Mucosa of stomach (tissue), 1 donor: Measurements from ENCODE around the gene DAB2IP.

ENCODE experiments used
- H3K27me3 ChIP-seq: one replicate; pipeline ENCODE4 v1.7.0; 2013; ENCODE audit warnings: mild to moderate bottlenecking, low read length; ENCODE audit not compliant: control insufficient read depth, insufficient read depth
- H3K36me3 ChIP-seq: one replicate; pipeline ENCODE4 v1.7.0; 2013; ENCODE audit warnings: low read length; ENCODE audit not compliant: control insufficient read depth, insufficient read depth
- H3K4me1 ChIP-seq: one replicate; pipeline ENCODE4 v1.7.0; 2013; ENCODE audit warnings: mild to moderate bottlenecking, low read length; ENCODE audit not compliant: control insufficient read depth, insufficient read depth
- H3K4me3 ChIP-seq: one replicate; pipeline ENCODE4 v1.7.0; 2013; ENCODE audit warnings: low read length
- H3K9ac ChIP-seq: one replicate; pipeline ENCODE4 v1.7.0; 2013; ENCODE audit warnings: mild to moderate bottlenecking, low read length, moderate library complexity
- H3K9me3 ChIP-seq: one replicate; pipeline ENCODE4 v1.7.0; 2013; ENCODE audit warnings: mild to moderate bottlenecking, low read length, moderate library complexity; ENCODE audit not compliant: control insufficient read depth
- donor health status: Pancreatic carcinoma.

Gene DAB2IP

GRCh38 chr9:121662359-121662758 lies 10.9 kb downstream of the DAB2IP start:
- peaks cover 13% of the 10 kb centered on the region for H3K4me1 ChIP-seq

GRCh38 chr9:121662891-121663580 lies 11.6 kb downstream of the DAB2IP start:
- no peak overlapping the region for H3K9ac ChIP-seq
- H3K4me1 ChIP-seq = peaks cover 7% of the 10 kb centered on the region
- H3K4me3 ChIP-seq = no peak overlapping the region

More at GRCh38 chr9:121662359-121662758, 10.9 kb downstream of the DAB2IP start:
- Histone ChIP-seq H3K4me3 (no peak overlapping the region), H3K36me3 (no peaks in the 10 kb centered on the region), H3K27me3 (no peaks in the 10 kb centered on the region), H3K9me3 (no peaks in the 10 kb centered on the region), H3K9ac (no peak overlapping the region)

DNA sequence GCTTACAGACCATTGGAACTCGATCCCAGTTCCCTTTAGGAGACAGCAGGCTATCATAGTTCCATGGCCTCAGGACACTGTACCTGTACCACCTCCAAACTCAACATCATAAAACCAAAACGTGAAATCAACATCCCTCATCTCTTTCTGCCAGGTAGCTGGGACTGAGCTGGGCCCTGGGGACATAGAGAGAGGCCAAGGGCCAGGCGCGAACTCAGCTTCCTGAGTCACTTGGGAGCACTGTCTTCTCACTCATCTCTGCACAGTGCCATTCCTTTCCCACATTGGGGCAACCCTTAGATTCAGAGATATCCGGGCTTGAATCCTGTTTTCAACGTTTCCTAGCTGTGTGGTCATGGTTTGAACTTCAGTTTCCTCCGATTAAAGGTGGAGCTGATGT lies 12.2 kb downstream of the DAB2IP start:
- Histone ChIP-seq H3K4me1 (peaks cover 7% of the 10 kb centered on the region), H3K4me3 (no peak overlapping the region), H3K9ac (no peak overlapping the region), H3K36me3 (no peaks in the 10 kb centered on the region), H3K27me3 (no peaks in the 10 kb centered on the region), H3K9me3 (no peaks in the 10 kb centered on the region)

More at GRCh38 chr9:121662891-121663580, 11.6 kb downstream of the DAB2IP start:
- Histone ChIP-seq H3K36me3 (no peaks in the 10 kb centered on the region), H3K27me3 (no peaks in the 10 kb centered on the region), H3K9me3 (no peaks in the 10 kb centered on the region)

GRCh38 chr9:121666294-121666693 lies 14.9 kb downstream of the DAB2IP start:
- H3K27me3 ChIP-seq = no peaks in the 10 kb centered on the region
- peaks cover 7% of the 10 kb centered on the region for H3K4me1 ChIP-seq
- no peaks in the 10 kb centered on the region for H3K9me3 ChIP-seq

DNA sequence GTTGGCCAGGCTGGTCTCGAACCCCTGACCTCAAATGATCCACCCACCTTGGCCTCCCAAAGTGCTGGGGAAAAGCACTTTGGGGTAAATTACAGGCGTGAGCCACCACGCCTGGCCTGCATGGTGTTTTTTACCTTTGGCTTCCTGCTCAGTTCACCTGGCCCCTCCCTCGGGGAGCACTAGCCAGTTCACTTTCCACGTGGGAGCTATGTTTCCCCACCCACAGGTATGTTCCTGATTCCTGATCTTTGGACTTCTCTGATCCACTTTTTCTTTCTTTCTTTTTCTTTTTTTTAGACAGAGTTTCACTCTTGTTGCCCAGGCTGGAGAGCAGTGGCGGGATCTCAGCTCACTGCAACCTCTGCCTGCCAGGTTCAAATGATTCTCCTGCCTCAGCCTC lies 15.8 kb downstream of the DAB2IP start:
- Histone ChIP-seq H3K27me3 (no peaks in the 10 kb centered on the region), H3K4me1 (peaks cover 7% of the 10 kb centered on the region), H3K4me3 (no peak overlapping the region)

More at GRCh38 chr9:121666294-121666693, 14.9 kb downstream of the DAB2IP start:
- H3K36me3 ChIP-seq = no peaks in the 10 kb centered on the region
- no peak overlapping the region for H3K4me3 ChIP-seq
- no peak overlapping the region for H3K9ac ChIP-seq

DNA sequence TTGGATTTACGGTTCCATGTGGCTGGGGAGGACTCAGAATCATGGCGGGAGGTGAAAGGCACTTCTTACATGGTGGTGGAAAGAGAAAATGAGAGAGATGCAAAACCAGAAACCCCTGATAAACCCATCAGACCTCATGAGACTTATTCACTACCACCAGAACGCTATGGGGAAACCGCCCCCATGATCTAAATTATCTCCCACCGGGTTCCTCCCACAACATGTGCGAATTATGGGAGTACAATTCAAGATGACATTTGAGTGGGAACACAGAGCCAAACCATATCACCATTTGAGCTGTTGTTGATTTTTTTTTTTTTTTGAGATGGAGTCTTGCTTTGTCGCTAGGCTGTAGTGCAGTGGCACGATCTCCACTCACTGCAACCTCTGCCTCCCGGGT lies 16.5 kb downstream of the DAB2IP start:
- H3K27me3 ChIP-seq = no peaks in the 10 kb centered on the region
- H3K36me3 ChIP-seq = no peaks in the 10 kb centered on the region
- H3K9me3 ChIP-seq = no peaks in the 10 kb centered on the region
- H3K4me3 ChIP-seq = no peak overlapping the region
- H3K9ac ChIP-seq = no peak overlapping the region
- H3K4me1 ChIP-seq = peaks cover 7% of the 10 kb centered on the region

More for the DNA sequence above, 15.8 kb downstream of the DAB2IP start:
- Histone ChIP-seq H3K9ac (no peak overlapping the region), H3K36me3 (no peaks in the 10 kb centered on the region), H3K9me3 (no peaks in the 10 kb centered on the region)

DNA sequence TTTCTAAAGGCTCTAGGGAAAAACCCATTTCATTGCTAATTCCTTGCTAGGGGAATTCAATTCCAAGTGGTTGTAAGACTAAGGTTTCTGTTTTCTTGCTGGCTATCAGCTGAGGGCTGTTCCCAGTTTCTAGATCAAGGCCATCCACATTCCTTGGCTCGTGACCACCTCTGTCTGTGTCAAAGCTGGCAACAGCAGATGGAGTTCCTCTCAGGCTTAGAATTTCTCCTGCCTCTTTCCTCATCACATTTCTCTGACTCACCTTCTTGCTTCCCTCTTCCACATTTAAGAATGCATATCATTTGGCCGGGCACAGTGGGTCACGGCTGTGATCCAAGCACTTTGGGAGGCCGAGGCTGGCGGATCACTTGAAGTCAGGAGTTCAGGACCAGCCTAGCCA lies 19.0 kb downstream of the DAB2IP start:
- H3K36me3 ChIP-seq = no peaks in the 10 kb centered on the region
- H3K4me1 ChIP-seq = peaks cover 7% of the 10 kb centered on the region
- H3K9ac ChIP-seq = no peak overlapping the region
- H3K27me3 ChIP-seq = no peaks in the 10 kb centered on the region
- no peak overlapping the region for H3K4me3 ChIP-seq
- no peaks in the 10 kb centered on the region for H3K9me3 ChIP-seq

DNA sequence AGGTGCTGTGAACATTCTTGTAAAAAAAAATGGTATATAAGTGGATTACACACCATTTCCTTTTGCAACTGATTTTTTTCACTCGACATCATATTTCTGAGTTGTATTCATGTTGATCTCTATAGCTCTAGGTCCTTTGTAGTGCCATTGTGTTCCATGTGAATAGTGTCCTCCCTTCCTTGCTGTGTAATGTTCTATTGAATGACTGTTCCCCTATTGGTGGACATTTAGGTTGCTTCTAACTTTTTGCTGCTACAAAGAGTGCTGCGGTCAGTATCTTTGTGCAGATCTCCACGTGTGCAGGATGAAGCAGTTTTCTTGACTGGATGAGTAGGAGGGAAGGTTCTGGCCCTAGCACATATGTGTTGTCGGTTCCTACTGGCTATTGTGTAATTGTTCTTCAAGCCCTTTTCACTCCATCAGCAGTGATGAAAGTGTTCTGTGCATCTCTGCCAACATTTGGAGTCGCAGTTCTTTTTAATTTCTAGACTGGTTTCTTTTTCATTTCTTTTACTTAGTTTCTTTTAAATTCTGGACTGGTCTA lies 20.2 kb downstream of the DAB2IP start:
- H3K9me3 ChIP-seq = no peaks in the 10 kb centered on the region
- H3K4me3 ChIP-seq = no peak overlapping the region
- peaks cover 11% of the 10 kb centered on the region for H3K4me1 ChIP-seq
- H3K9ac ChIP-seq = no peak overlapping the region
- no peaks in the 10 kb centered on the region for H3K36me3 ChIP-seq
- no peaks in the 10 kb centered on the region for H3K27me3 ChIP-seq

DNA sequence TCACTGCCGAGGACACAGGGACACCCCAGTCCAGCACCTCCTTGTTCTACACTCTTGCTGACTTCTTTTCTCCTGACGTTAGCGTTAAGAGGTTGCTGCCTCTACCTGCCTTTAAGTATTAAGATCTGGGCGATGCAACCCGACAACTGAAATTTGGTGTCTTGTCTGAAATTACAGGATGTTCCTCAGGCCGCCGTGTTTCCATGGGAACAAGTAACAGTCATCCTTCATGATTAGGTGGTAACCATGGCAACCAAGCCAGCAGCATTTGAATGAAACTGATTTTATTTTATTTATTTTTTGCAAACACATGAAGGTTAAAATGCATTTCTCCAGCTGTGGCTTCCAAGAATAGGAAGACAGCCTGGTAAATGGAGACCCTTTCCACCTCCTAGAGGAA lies 20.8 kb downstream of the DAB2IP start:
- Histone ChIP-seq H3K4me1 (peaks cover 11% of the 10 kb centered on the region), H3K4me3 (no peak overlapping the region), H3K27me3 (no peaks in the 10 kb centered on the region), H3K36me3 (no peaks in the 10 kb centered on the region), H3K9me3 (no peaks in the 10 kb centered on the region), H3K9ac (no peak overlapping the region)

- Histone ChIP-seq H3K4me1 (peaks cover 11% of the 10 kb centered on the region), H3K4me3 (no peak overlapping the region), H3K9me3 (no peaks in the 10 kb centered on the region), H3K36me3 (no peaks in the 10 kb centered on the region), H3K9ac (no peak overlapping the region), H3K27me3 (no peaks in the 10 kb centered on the region)
Observed at GRCh38 chr9:121672986-121673385, 21.6 kb downstream of the DAB2IP start.

- Histone ChIP-seq H3K9ac (no peak overlapping the region), H3K27me3 (no peaks in the 10 kb centered on the region), H3K4me3 (no peak overlapping the region), H3K36me3 (no peaks in the 10 kb centered on the region), H3K4me1 (peaks cover 11% of the 10 kb centered on the region), H3K9me3 (no peaks in the 10 kb centered on the region)
Observed at GRCh38 chr9:121673576-121673975, 22.1 kb downstream of the DAB2IP start.

DNA sequence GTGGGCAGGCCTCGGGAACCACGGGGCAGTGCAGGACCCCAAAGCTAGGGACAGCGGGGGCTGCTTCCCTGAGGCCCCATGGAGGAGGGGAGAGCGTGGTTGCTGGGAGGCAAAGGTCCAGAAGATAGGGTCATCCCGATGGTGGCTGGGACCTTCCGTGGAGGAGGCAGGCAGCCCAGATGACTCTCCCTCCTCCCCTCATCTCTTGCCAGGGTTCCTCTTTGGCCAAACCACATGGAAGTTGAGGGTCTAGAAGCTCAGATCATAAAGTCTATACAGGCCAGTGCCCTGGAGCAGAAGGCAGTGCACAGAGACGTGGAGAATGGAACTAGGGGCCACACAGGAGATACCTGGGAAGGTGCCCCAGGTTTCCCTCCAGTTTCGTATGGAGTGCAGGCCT lies 22.6 kb downstream of the DAB2IP start:
- H3K36me3 ChIP-seq = no peaks in the 10 kb centered on the region

More for the DNA sequence above, 22.6 kb downstream of the DAB2IP start:
- Histone ChIP-seq H3K9ac (no peak overlapping the region), H3K27me3 (no peaks in the 10 kb centered on the region), H3K4me1 (peaks cover 11% of the 10 kb centered on the region), H3K4me3 (no peak overlapping the region), H3K9me3 (no peaks in the 10 kb centered on the region)
